ENCODE results near the gene CRIP2.

- TF ChIP-seq, protein P1, sequence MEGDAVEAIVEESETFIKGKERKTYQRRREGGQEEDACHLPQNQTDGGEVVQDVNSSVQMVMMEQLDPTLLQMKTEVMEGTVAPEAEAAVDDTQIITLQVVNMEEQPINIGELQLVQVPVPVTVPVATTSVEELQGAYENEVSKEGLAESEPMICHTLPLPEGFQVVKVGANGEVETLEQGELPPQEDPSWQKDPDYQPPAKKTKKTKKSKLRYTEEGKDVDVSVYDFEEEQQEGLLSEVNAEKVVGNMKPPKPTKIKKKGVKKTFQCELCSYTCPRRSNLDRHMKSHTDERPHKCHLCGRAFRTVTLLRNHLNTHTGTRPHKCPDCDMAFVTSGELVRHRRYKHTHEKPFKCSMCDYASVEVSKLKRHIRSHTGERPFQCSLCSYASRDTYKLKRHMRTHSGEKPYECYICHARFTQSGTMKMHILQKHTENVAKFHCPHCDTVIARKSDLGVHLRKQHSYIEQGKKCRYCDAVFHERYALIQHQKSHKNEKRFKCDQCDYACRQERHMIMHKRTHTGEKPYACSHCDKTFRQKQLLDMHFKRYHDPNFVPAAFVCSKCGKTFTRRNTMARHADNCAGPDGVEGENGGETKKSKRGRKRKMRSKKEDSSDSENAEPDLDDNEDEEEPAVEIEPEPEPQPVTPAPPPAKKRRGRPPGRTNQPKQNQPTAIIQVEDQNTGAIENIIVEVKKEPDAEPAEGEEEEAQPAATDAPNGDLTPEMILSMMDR (IDR thresholded peaks at IDR 0.05), result no peak
- no peak for TF ChIP-seq POLR2A (IDR thresholded peaks at IDR 0.05)
Observed at GRCh38 chr14:105500726-105501101, 26.1 kb downstream of the CRIP2 start.
